HK-2 (cell line): ENCODE measurements around the gene SRGAP2B.
"Not testable (repeated sequence)": the region's sequence is repeated elsewhere in the genome, so short reads cannot be mapped to it uniquely, and the experiment has no call there.

ENCODE experiments used
- DNase-seq: peaks from one replicate; pipeline ENCODE4 v3.0.0-alpha.2; 2018; ENCODE audit not compliant: unreplicated experiment

Gene SRGAP2B

DNA sequence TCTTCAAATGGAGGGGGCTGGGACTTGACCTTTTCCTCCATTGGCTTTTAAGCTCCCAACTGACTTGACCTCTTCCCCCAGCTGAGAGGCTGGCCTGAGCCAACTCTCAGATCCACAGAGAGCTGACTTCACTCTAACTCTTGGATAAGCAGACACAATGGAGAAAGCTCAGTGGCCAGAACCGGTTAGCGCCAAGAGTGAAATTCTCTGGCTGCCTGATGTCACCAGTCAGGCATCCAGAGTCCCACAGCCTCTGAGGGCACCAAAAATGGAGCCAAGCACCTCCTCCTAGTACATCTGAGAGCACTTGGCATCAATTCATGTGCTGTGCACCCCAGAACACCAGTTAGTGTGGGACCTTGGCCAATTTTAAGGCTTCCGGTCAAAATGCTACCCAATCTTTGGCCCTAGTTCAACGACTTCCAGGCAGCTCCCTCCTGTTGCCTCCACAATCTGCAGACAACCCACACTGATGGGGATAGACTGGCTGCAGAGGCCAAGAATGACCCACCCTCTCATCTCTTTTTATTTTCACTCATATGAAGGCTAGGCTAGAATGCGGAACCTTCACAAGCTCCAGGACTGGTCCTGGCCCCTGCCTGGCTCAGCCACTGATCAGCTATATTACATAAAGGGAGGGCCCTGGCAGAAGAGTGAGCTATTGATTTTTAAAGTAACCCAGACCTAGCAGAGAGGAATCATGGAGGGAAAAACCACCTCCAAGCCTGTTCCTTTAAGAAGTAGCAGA, 200.5 kb downstream of the SRGAP2B start:
- DNase-seq: not testable (repeated sequence)

DNA sequence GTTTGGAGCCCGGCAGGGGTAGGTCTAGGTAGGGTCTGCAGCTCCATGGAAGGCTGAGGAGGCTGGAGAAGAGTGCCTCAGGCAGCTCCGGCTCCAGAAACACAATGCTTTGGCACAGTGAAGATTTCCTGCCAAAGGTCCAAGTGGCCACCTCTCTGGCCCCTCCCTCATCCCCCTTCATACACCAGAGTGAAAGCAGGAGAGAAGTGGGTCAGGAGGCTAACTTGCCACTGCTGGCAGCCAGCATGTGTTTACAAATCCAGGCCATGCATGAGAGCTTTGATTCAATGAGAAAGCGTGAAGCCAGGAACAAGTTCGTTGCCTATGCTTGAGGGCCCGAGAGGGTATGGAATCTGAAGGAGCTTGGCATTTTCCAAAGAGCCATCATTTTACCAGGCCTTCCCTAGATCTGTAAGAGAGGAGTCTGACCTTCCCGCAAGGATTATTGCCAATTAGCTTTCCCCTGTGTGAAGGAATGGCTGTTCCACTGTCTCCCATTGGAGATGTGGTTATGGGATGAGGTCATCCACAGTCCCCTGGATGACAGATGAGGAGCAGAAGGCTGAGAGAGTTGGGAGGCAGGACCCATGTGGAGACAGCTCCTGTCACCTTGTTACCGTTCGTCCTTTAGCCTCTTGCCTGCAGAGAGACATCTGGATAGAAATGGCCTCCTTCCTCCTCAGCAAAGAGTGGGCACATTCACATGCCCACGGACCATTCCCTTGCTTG, 201.3 kb downstream of the SRGAP2B start:
- not testable (repeated sequence) for DNase-seq

DNA sequence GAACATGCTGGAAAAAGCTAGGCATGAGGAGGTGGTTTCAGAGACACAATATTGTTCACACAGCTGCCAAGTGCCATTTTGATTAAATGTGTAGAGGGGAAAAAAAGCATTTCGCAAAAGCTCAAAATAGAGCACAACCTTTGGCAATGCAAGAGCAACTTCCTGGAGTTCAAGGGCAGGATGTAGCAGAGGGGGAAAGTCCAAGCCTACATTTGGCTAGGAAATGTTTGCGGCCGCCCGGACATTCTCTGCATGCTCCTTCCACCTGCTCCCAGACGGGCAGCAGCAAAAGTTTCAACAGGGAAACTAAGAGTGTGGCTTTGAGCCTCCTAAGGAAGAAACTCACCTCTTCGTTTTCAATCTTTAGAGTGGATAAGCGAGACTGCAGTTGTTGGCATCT, 202.1 kb downstream of the SRGAP2B start:
- DNase-seq: not testable (repeated sequence)

DNA sequence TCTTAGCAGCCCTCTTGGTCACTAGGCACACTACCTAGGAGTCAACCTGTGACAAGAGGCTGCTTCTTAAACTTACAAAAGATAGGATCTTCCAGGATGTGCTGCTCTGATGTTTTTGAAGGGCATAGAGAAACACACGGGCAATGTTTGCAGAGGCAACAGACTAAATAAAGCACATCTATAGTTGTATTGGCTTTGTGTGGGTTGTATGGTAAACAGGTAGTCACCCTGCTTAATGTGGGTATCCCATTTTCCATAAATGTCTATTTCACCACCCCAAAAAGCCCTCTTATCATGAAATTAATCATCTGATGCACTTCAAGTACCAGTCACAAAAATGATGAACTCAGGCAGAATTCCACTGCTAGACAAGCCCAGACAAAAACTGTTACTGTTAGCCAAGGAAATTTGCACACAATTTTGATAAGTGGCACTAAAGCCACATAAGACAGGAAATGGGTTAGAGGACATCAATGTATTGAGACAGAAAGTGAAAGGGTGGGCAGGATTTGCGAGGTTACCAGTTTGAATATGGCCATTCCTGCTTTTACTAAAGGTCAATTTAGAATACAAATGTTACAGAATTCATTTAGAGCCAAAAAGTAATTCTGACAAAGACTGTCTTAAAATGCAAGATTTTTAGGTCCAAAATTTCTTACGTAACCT, 205.5 kb downstream of the SRGAP2B start:
- not testable (repeated sequence) for DNase-seq

DNA sequence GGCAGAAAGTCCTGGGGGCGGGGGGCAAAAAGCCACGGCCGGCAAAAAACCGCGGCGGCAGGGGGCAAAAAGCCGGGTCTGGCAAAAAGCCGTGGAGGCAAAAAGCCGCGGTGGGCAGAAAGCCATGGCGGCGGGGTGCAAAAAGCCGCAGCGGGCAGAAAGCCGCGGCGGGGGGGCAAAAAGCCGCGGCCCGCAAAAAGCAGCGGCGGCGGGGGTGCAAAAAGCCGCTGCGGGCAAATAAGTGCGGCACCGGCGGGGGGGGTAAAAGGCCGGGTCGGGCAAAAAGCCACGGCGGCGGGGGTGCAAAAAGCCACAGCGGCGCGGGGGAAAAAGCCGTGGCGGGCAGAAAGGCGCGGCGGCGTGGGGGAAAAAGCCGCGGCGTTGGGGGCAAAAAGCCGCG, 212.1 kb downstream of the SRGAP2B start:
- DNase-seq: peak; percentile 11

DNA sequence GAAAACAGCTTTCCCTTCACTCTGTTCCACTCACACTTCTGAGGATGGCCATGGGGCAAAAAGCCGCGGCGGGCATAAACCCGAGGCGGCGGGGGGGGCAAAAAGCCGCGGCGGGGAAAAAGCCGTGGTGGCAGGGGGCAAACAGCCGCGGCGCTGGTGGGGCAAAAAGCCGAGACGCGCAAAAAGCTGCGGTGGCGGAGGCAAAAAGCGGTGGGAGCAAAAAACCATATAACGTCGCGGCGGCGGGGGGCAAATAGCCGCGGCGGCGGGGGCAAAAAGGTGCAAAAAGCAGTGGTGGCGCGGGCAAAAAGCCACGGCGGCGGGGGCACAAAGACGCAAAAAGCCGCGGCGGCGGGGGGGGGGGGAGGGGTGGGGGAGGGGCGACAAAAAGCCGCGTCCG, 212.8 kb downstream of the SRGAP2B start:
- DNase-seq: not testable (repeated sequence)

DNA sequence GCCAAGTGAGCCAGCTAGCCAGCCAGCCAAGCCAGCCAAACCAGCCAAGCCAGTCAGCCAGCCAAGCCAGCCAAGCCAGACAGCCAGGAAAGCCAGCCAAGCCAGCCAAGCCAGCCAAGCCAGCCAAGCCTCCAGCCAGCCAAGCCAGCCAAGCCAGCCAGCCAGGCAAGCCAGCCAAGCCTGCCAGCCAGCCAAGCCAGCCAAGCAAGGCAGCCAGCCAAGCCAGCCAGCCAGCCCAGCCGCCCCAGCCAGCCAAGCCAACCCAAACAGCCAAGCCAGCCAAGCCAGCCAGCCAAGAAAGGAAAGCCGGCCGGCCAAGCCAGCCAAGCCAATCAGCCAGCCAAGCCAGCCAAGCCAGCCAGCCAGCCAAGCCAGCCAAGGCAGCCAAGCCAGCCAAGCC, 236.5 kb downstream of the SRGAP2B start:
- not testable (repeated sequence) for DNase-seq
